Brain microvascular endothelial cell (primary cell): ENCODE measurements around the gene BSND.
A peak's percentile ranks its signal among the peaks of the same experiment; 100 is the strongest.

Experiments
- DNase-seq: peaks from one replicate; pipeline ENCODE4 v3.0.0-alpha.2; 2020
- H3K27ac ChIP-seq: fragments of 250-450 bp; sonication (Bioruptor Pico); 2 replicates; pipeline ENCODE4 v1.5.1; 2020; ENCODE audit warnings: mild to moderate bottlenecking, moderate library complexity
- H3K27me3 ChIP-seq: fragments of 250-450 bp; sonication (Bioruptor Pico); replicated peaks from 2 replicates; pipeline ENCODE4 v1.5.1; 2020; ENCODE audit warnings: mild to moderate bottlenecking
- H3K36me3 ChIP-seq: fragments of 250-450 bp; sonication (Bioruptor Pico); replicated peaks from 2 replicates; pipeline ENCODE4 v1.5.1; 2020; ENCODE audit warnings: mild to moderate bottlenecking
- H3K4me3 ChIP-seq: 2 replicates; pipeline ENCODE4 v1.5.1; 2011; ENCODE audit warnings: low read depth, mild to moderate bottlenecking, control low read depth, low read length, moderate library complexity
- CTCF ChIP-seq: IDR thresholded peaks from 2 replicates; pipeline ENCODE4 v1.5.1; 2011; ENCODE audit warnings: low read depth, mild to moderate bottlenecking, moderate library complexity, low read length, control low read depth, inconsistent platforms; ENCODE audit errors: missing control alignments
- in situ Hi-C: cut with HindIII; loops from 2 replicates; pipeline ENCODE4 v1.10.0; 2017; ENCODE audit warnings: low sequenced_read_pairs, low pct_ligation_motif_present

Gene BSND

GRCh38 chr1:55006931-55007330, 8.2 kb downstream of the BSND start:
- in situ Hi-C loops = no loop called here
- Histone ChIP-seq H3K4me3 (no peak overlapping the region), H3K27me3 (no peaks in the 10 kb centered on the region), H3K27ac (no peak overlapping the region), H3K36me3 (no peaks in the 10 kb centered on the region)
- no peak for DNase-seq
- TF ChIP-seq CTCF = no peak

- H3K27ac ChIP-seq = no peak overlapping the region
- in situ Hi-C loops = no loop called here
- peak; percentile 68 for DNase-seq
Observed at GRCh38 chr1:55007625-55008024, 8.9 kb downstream of the BSND start.

GRCh38 chr1:55010194-55010886, 11.6 kb downstream of the BSND start:
- no peak for DNase-seq
- in situ Hi-C loops = no loop called here

More at GRCh38 chr1:55007625-55008024, 8.9 kb downstream of the BSND start:
- Histone ChIP-seq H3K27me3 (no peaks in the 10 kb centered on the region), H3K36me3 (no peaks in the 10 kb centered on the region), H3K4me3 (no peak overlapping the region)
- TF ChIP-seq CTCF = no peak

GRCh38 chr1:55010887-55011217, 12.1 kb downstream of the BSND start:
- Histone ChIP-seq H3K4me3 (no peak overlapping the region), H3K36me3 (no peaks in the 10 kb centered on the region), H3K27me3 (no peaks in the 10 kb centered on the region), H3K27ac (no peak overlapping the region)
- peak; percentile 12 for TF ChIP-seq CTCF
- in situ Hi-C loops = no loop called here
- DNase-seq = no peak

More at GRCh38 chr1:55010194-55010886, 11.6 kb downstream of the BSND start:
- H3K4me3 ChIP-seq = no peak overlapping the region
- H3K27me3 ChIP-seq = no peaks in the 10 kb centered on the region
- no peak for TF ChIP-seq CTCF
- no peak overlapping the region for H3K27ac ChIP-seq
- no peaks in the 10 kb centered on the region for H3K36me3 ChIP-seq

- no peaks in the 10 kb centered on the region for H3K36me3 ChIP-seq
- no peak overlapping the region for H3K27ac ChIP-seq
- no peak for DNase-seq
- no peak for TF ChIP-seq CTCF
- H3K4me3 ChIP-seq = no peak overlapping the region
- H3K27me3 ChIP-seq = no peaks in the 10 kb centered on the region
- in situ Hi-C loops = no loop called here
Observed at GRCh38 chr1:55012661-55013060, 13.9 kb downstream of the BSND start.

GRCh38 chr1:55015123-55015522, 16.4 kb downstream of the BSND start:
- no peaks in the 10 kb centered on the region for H3K27me3 ChIP-seq
- no peak overlapping the region for H3K4me3 ChIP-seq
- no peak for DNase-seq
- in situ Hi-C loops = no loop called here
- no peak for TF ChIP-seq CTCF
- no peak overlapping the region for H3K27ac ChIP-seq
- H3K36me3 ChIP-seq = no peaks in the 10 kb centered on the region
